ENCODE results near the gene STRADA.

DNA sequence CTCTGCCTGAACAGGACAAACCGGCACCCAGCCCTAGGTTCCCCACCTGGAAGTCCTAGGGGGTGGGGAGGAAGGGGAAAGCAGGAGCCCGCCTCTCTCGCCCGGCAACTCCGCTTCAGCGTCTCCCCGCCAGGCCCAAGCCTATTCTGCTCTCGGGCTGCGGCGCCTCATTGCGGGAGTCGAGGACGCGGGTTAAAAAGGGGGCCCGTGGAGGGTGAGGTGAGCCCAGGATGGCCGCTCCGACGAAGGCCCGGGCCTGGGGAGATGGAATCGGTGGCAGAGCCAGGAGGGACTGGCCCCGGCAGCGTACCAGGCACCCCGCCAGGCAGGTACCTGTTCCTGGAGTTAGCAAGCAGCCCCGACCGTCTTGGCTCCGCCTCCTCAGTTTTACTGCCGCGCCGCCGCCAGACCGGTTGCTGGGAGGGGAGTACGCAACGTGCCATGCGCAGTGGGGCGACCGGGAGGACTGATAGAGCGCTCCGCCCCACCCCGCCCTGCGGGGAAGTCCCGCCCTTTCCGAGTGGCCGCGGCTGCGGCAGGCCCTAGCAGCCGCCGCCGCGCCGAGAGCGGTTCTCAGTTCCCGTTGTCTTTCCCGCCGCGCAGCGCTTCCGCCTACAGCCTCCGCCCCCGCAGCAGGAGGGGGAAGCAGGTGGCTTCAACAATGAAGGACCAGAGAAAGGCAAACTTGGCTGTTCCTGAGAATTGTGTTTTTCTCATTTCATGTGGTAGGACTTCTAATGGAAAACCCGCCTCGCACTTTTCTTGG lies at the start of gene STRADA:
- TF ChIP-seq, protein P1, sequence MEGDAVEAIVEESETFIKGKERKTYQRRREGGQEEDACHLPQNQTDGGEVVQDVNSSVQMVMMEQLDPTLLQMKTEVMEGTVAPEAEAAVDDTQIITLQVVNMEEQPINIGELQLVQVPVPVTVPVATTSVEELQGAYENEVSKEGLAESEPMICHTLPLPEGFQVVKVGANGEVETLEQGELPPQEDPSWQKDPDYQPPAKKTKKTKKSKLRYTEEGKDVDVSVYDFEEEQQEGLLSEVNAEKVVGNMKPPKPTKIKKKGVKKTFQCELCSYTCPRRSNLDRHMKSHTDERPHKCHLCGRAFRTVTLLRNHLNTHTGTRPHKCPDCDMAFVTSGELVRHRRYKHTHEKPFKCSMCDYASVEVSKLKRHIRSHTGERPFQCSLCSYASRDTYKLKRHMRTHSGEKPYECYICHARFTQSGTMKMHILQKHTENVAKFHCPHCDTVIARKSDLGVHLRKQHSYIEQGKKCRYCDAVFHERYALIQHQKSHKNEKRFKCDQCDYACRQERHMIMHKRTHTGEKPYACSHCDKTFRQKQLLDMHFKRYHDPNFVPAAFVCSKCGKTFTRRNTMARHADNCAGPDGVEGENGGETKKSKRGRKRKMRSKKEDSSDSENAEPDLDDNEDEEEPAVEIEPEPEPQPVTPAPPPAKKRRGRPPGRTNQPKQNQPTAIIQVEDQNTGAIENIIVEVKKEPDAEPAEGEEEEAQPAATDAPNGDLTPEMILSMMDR (IDR thresholded peaks at IDR 0.05): no peak
- TF ChIP-seq POLR2A (IDR thresholded peaks at IDR 0.05): peak; percentile 74
